Erythroblast (primary cell): ENCODE measurements around the gene LMNTD1.

Source experiments
- GATA1 ChIP-seq: IDR thresholded peaks from 2 replicates; pipeline ENCODE4 v1.6.1; 2011; ENCODE audit warnings: low read depth, mild to moderate bottlenecking, control low read depth, low read length, moderate library complexity
- POLR2A ChIP-seq: IDR thresholded peaks from 2 replicates; pipeline ENCODE4 v1.6.1; 2011; ENCODE audit warnings: mild to moderate bottlenecking, low read length

DNA sequence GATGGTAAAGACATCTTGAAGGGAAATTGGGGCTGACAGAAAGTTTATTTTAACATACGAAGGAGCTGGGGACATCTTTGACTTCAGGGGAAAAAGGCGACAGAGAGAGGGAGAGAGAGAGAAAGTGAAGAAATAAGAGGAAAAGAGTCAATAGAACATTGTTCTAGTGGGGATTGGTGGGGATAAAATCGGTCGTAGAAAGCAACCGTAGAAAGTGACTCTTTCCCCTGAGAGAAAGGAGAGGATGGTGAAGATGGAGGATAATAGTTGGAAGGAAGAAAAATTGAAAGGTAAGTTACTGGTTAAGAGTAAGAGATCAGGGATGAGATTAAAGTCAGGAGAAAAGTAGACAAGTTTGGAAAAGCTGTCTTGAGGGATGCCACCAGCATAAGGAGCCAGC lies 75.9 kb downstream of the LMNTD1 start:
- no peak for TF ChIP-seq POLR2A
- TF ChIP-seq GATA1: no peak
